NCI-H510A (cell line): ENCODE measurements around the gene ZNF627.
"Not testable (repeated sequence)": the region's sequence is repeated elsewhere in the genome, so short reads cannot be mapped to it uniquely, and the experiment has no call there.

Experiments used
- DNase-seq: peaks from one replicate; lab custom pipeline; 2025; lab: John Stamatoyannopoulos, UW

ZNF627 gene

GRCh38 chr19:11574689-11575088 lies 22.6 kb upstream of the ZNF627 start:
- DNase-seq, result no peak

DNA sequence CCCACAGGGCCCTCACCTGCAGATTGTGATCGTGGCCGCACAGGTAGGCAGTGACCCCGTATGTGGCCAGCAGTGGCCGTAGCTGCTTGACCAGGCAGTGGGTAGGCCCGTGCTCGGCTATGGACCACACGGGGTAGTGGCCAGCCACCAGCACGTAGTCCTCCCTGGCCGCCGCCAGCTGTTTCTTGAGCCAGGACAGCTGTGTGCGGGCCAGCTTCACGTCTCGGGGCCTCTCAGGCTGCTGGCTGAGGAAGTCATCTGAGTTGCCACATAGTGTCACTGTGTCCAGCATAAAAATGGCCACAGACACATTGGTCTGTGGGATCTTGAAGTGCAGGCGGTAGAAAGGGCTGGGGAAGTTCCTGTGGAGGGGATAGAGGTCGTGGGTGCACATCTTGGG lies 21.1 kb upstream of the ZNF627 start:
- no peak for DNase-seq

DNA sequence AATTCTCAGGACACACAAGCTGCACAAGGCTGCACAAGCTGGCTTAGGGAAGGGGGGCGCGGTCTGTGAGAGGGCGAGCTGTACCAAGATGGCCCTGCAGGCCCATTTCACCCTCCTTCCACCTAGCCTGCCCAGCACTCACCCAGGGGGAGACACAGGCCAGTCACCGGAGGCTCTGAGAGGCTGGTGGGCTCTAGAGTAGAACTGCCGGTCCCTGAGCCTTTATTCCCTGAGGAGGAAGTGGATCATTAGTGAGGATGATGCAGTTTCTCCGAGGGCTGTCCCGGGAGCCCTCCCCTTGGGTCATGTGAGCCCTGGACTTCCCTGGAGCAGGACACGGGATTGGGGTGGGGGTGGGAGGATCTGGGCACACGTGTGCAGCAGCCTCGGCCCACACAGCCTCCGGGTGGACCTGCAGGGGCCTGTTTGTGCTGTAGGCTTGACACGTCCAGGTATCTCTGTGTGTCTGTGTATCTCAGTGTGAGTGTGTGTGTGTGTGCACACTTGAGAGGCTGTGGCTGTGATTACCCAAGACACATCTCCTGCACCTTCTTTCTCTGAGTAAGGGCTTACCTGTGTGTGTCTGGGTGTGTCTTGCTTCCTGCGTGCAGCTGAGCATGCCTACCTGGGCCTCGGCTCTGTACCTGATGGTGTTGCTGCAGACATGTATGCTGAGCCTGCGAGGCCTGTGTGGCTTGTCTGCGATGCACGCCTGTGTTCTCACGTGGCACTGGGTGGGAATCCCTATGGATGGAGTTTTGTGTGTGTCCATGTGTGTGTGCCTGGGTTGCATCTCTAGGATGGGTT lies 19.6 kb upstream of the ZNF627 start, which contains the start of gene ACP5:
Gene ACP5, minus strand, starts transcription at position 195 of the 807 bp plus-strand sequence. CDS start 328 bp downstream, outside the sequence.
- DNase-seq, result no peak

- no peak for DNase-seq
Observed at GRCh38 chr19:11578258-11579142, 18.8 kb upstream of the ZNF627 start.

- no peak for DNase-seq
Observed at GRCh38 chr19:11580116-11580515, 17.2 kb upstream of the ZNF627 start.

- no peak for DNase-seq
Observed at GRCh38 chr19:11581740-11582139, 15.5 kb upstream of the ZNF627 start.

GRCh38 chr19:11586331-11586730 lies 11.0 kb upstream of the ZNF627 start:
- no peak for DNase-seq

GRCh38 chr19:11587302-11587974 lies 9.8 kb upstream of the ZNF627 start:
- DNase-seq, result peak; percentile 60

DNA sequence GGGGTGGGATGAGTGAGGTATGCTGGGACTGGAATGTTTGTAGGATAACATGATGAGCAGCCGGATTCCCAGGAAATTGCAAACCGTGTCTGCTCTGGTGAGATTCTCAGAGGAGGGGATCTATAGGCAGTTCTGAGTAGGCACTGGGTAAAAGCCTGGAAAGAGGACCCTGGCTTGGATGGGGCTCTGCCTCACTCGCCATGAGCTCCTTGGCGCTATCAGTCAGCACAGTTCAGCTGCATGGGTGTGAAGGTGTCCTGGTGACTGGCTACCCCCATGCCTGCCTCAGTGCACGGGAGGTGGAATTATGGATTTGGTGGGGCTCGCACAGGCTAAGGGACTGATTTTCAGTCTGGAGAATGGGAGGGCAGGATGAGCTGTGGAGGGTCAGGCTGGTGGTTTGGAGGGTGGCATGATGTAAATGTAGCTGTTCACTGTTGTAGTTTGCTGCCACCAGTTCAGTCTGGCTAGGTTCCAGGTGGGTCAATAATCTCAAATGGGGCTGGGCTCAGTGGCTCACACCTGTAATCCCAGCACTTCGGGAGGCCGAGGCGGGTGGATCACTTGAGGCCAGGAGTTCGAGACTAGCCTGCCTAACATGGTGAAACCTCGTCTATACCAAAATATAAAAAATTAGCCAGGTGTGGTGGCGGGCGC lies 9.2 kb upstream of the ZNF627 start:
- DNase-seq, result no peak

DNA sequence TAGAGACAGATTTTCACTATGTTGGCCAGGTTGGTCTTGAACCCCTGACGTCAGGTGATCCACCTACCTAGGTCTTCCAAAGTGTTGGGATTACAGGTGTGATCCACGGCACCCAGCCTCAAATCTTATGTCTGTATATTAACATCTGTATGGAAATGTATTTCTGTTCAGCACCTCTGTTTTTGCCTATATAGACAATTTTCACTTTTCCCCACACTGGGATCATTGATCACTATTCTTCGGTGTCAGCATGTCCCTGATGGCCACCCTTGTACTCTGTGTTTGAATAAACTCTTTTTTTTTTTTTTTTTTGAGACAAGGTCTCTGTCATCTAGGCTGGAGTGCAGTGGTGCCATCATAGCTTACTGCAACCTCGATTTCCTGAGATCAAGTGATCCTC lies 3.2 kb upstream of the ZNF627 start:
- DNase-seq, result no peak

DNA sequence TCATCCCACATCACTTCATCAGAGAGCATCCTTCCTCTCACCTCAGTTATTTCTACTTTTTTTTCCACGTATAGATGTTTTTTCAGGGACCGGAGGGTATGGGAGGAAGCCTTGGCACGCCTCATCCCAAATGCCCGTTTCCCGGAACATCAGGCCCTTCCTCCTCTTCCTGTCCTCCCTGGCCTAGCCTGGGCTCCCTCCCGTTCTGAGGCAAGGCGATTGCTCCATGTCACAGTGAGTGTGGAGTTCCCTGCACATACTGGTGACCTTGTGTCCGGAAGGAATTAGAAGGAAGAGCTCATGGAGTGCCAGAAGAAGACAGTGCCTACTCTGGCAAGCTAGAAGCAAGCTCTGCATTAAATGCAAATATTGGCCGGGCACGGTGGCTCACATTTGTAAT lies 1.1 kb upstream of the ZNF627 start:
- DNase-seq, result no peak

DNA sequence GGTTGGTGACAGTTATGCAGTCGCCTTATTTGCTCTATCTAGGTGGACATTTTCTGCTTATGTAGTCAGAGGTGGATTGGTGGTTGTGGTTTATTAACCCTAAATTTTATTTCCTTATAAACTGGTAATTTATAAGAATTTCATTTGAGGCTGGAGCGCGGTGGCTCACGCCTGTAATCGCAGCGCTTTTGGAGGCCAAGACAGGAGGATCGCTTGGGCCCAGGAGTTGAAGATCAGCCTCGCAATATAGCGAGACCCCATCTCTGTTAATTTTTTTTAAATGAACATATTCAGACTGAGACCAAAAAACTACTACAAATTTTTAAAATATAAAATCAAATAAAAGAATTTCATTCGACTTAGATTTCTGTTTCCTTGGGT lies 810 bp downstream of the ZNF627 start:
- no peak for DNase-seq

- DNase-seq, result no peak
Observed at GRCh38 chr19:11598746-11599145, 1.5 kb downstream of the ZNF627 start.

DNA sequence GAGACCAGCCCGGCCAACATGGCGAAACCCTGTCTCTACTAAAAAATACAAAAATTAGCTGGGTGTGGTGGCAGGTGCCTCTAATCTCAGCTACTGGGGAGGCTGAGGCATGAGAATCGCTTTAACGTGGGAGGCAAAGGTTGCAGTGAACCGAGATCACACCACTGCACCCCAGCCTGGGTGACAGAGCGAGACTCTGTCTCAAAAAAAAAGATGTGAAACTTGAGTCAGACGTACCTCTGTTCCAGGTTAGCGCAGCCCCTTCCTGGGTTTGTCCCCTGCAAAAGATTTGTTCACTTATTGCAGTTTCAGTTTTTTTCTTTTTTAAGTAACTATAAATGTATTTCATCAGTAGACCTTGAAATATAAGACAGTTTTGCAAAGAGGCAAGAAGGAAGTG lies 2.4 kb downstream of the ZNF627 start:
- DNase-seq, result not testable (repeated sequence)

GRCh38 chr19:11606484-11606883 lies 9.2 kb downstream of the ZNF627 start:
- DNase-seq, result no peak

- DNase-seq, result no peak
Observed at GRCh38 chr19:11611730-11612129, 14.4 kb downstream of the ZNF627 start.

GRCh38 chr19:11612816-11613511 lies 15.7 kb downstream of the ZNF627 start:
- DNase-seq, result no peak

DNA sequence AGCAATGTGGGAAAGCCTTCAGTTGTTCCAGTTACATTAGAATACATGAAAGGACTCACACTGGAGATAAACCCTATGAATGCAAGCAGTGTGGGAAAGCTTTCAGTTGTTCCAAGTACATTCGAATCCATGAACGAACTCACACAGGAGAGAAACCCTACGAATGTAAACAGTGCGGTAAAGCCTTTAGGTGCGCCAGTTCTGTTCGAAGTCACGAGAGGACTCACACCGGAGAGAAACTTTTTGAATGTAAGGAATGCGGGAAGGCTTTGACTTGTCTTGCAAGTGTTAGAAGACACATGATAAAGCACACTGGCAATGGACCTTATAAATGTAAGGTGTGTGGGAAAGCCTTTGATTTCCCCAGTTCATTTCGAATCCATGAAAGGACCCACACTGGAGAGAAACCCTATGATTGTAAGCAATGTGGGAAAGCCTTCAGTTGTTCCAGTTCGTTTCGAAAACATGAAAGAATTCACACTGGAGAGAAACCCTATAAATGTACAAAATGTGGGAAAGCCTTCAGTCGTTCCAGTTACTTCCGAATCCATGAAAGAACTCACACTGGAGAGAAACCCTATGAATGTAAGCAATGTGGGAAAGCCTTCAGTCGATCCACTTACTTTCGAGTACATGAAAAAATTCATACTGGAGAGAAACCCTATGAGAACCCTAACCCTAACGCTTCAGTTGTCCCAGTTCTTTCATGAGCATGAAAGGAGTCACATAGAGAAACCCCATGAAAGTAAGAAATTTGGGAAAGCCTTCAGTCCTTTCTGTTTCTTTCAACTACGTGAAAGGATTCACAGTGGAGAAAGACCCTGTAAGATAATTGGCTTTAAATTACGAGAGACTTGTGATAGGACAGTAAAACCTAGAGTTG lies 20.1 kb downstream of the ZNF627 start:
- DNase-seq, result no peak

DNA sequence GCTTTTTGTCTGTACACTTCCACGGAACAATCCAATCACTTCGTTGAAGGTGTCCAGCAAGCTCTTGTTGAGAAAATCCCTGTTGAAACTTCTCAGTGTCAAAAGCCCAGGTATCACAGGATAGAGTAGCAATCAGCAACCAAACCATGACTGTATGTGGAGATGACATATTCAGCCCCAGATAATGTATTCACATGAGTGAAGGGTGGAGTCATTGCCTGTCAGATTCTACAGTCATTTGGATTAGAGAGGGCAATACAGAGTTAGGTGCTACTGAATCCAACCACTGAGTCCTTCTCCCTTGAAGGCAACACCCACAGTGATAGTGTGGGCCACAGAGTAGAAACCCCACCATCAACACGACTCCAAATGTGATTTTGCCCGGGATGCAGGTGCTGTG lies 23.3 kb downstream of the ZNF627 start:
- DNase-seq, result no peak

GRCh38 chr19:11622401-11622800 lies 25.1 kb downstream of the ZNF627 start:
- DNase-seq, result not testable (repeated sequence)
